Keratinocyte (primary cell): ENCODE data around the gene EVPLL. TPM values are rescaled to one million over a fixed set of nuclear protein-coding genes. Genes with fewer than 3 reads are reported as not detected.

Experiments used
- DNase-seq: peaks from one replicate; pipeline ENCODE4 v3.0.0-alpha.2; 2011; ENCODE audit warnings: low read depth, missing footprints, low spot score
- FAIRE-seq: peaks from 2 replicates; lab custom pipeline; 2011; peaks lifted over from hg19 to GRCh38; lab: Jason Lieb, UNC
- H2AFZ ChIP-seq: 2 replicates; pipeline ENCODE4 v1.6.0; 2012; ENCODE audit warnings: low read length, control low read depth, inconsistent platforms; ENCODE audit not compliant: control insufficient read depth
- H3K27ac ChIP-seq: 2 replicates; pipeline ENCODE4 v1.5.1; 2011; ENCODE audit warnings: low read length; ENCODE audit not compliant: control insufficient read depth, insufficient read depth
- H3K27me3 ChIP-seq: 3 replicates; pipeline ENCODE4 v1.6.0; 2011; ENCODE audit warnings: low read length; ENCODE audit not compliant: control insufficient read depth, insufficient read depth; ENCODE audit errors: extremely low read depth
- H3K36me3 ChIP-seq, 2 experiments: 2 replicates in 1 of 2; 3 replicates in 1 of 2; pipeline ENCODE4 v1.5.1; 2011; ENCODE audit warnings: low read length in 2 of 2, mild to moderate bottlenecking in 1 of 2; ENCODE audit not compliant: control insufficient read depth in 2 of 2, insufficient read depth in 2 of 2; ENCODE audit errors: extremely low read depth in 1 of 2
- H3K4me1 ChIP-seq: 3 replicates; pipeline ENCODE4 v1.5.1; 2011; ENCODE audit warnings: low read length; ENCODE audit not compliant: control insufficient read depth, insufficient read depth; ENCODE audit errors: extremely low read depth
- H3K4me2 ChIP-seq: 3 replicates; pipeline ENCODE4 v1.6.0; 2011; ENCODE audit warnings: low read depth, low read length; ENCODE audit not compliant: control insufficient read depth, insufficient read depth; ENCODE audit errors: extremely low read depth
- H3K4me3 ChIP-seq, 3 experiments: fragments of 200-600 bp in 1 of 3; sonication (generic) in 1 of 3; 2 replicates in 2 of 3; 3 replicates in 1 of 3; pipeline ENCODE4 v1.5.1; 2011 to 2016; ENCODE audit warnings: low read length in 3 of 3, mild to moderate bottlenecking in 3 of 3, control low read depth in 2 of 3, inconsistent platforms in 1 of 3, low read depth in 1 of 3, mixed read lengths in 1 of 3, mixed run types in 1 of 3, moderate library complexity in 1 of 3; ENCODE audit not compliant: control insufficient read depth in 2 of 3, insufficient read depth in 2 of 3; ENCODE audit errors: extremely low read depth in 1 of 3
- H3K79me2 ChIP-seq: 2 replicates; pipeline ENCODE4 v1.6.0; 2012; ENCODE audit warnings: low read length; ENCODE audit not compliant: control insufficient read depth, insufficient read depth
- H3K9ac ChIP-seq: 3 replicates; pipeline ENCODE4 v1.6.0; 2011; ENCODE audit warnings: low read length; ENCODE audit not compliant: control insufficient read depth, insufficient read depth; ENCODE audit errors: extremely low read depth
- H3K9me1 ChIP-seq: 3 replicates; pipeline ENCODE4 v1.6.0; 2011; ENCODE audit warnings: low read length; ENCODE audit not compliant: control insufficient read depth, insufficient read depth; ENCODE audit errors: extremely low read depth
- H3K9me3 ChIP-seq: 2 replicates; pipeline ENCODE4 v1.5.1; 2012; ENCODE audit warnings: low read depth, low read length; ENCODE audit not compliant: control insufficient read depth
- H4K20me1 ChIP-seq: 3 replicates; pipeline ENCODE4 v1.6.0; 2011; ENCODE audit warnings: low read length; ENCODE audit not compliant: control insufficient read depth, insufficient read depth; ENCODE audit errors: extremely low read depth
- EZH2 ChIP-seq: IDR thresholded peaks from one replicate; pipeline ENCODE4 v1.6.1; 2012; ENCODE audit warnings: inconsistent platforms, mild to moderate bottlenecking, low read length, moderate library complexity
- dilution Hi-C: fragments of 300-500 bp; cut with MboI; formaldehyde crosslinking; loops from one replicate; pipeline ENCODE4 v1.7.0; 2020; ENCODE audit warnings: low sequenced_read_pairs; ENCODE audit not compliant: extremely low pct_ligation_motif_present
- polyA plus RNA-seq, 5 experiments: library from polyadenylated mRNA; depleted of rRNA in 3 of 5; stranded (reverse) in 3 of 5; stranded (forward) in 1 of 5; unstranded in 1 of 5; fragments of >200 nt; gene quantifications; 1 replicate in 1 of 5; 2 replicates in 3 of 5; 3 replicates in 1 of 5; pipeline versions ENCODE4 v1.2.1 to v1.2.3, GENCODE V29; 2011 to 2012; ENCODE audit warnings: missing spikeins in 2 of 5, low read depth in 1 of 5, low replicate concordance in 1 of 5
- TF ChIP-seq, protein P1 (sequence below), 3 experiments: IDR thresholded peaks in 1 of 3; conservative IDR thresholded peaks in 1 of 3; optimal IDR thresholded peaks in 1 of 3; 2 replicates in 2 of 3; 3 replicates in 1 of 3; pipeline versions ENCODE3 to v1.5.1; 2011; ENCODE audit warnings: low read length in 3 of 3, mild to moderate bottlenecking in 3 of 3, moderate library complexity in 2 of 3, control low read depth in 1 of 3, inconsistent platforms in 1 of 3; ENCODE audit not compliant: insufficient read depth in 2 of 3; ENCODE audit errors: extremely low read depth in 1 of 3

The EVPLL gene
- polyA plus RNA-seq, 1 donor (not counting 4 experiments of a cell fraction or from before 2014, with no cell fraction given): 0.31 TPM

DNA sequence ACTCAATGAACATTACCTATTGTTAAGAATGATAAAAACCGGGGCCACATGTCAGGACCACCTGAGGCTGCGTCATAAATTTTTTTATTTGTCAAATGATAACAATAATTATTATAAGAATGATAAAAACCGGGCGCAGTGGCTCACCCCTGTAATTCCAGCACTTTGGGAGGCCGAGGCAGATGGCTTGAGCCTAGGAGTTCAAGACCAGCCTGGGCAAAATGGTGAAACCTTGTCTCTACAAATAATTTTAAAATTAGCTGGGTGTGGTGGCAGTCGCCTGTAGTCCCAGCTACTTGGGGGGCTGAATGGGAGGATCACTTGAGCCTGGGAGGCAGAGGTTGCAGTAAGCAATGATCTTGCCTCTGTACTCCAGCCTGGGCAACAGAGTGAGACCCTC, 13.4 kb upstream of the EVPLL start:
- FAIRE-seq (no peak), DNase-seq (no peak)
- Histone ChIP-seq H3K9ac (no peak overlapping the region), H3K4me1 (peaks cover 7% of the 10 kb centered on the region), H3K9me1 (no peaks in the 10 kb centered on the region), H3K79me2 (peaks cover 4% of the 10 kb centered on the region), H3K27ac (no peak overlapping the region), H4K20me1 (no peaks in the 10 kb centered on the region), H3K4me2 (no peak overlapping the region), H3K4me3 (no peak overlapping the region), H3K9me3 (no peaks in the 10 kb centered on the region), H3K36me3 (no peaks in the 10 kb centered on the region), H2AFZ (no peak overlapping the region), H3K27me3 (no peaks in the 10 kb centered on the region)
- dilution Hi-C loops: no loop called here
- TF ChIP-seq EZH2: no peak
- TF ChIP-seq, protein P1, sequence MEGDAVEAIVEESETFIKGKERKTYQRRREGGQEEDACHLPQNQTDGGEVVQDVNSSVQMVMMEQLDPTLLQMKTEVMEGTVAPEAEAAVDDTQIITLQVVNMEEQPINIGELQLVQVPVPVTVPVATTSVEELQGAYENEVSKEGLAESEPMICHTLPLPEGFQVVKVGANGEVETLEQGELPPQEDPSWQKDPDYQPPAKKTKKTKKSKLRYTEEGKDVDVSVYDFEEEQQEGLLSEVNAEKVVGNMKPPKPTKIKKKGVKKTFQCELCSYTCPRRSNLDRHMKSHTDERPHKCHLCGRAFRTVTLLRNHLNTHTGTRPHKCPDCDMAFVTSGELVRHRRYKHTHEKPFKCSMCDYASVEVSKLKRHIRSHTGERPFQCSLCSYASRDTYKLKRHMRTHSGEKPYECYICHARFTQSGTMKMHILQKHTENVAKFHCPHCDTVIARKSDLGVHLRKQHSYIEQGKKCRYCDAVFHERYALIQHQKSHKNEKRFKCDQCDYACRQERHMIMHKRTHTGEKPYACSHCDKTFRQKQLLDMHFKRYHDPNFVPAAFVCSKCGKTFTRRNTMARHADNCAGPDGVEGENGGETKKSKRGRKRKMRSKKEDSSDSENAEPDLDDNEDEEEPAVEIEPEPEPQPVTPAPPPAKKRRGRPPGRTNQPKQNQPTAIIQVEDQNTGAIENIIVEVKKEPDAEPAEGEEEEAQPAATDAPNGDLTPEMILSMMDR (optimal IDR thresholded peaks at IDR 0.05 in 1 of 3, IDR thresholded peaks at IDR 0.05 in 1 of 3, conservative IDR thresholded peaks at IDR 0.05 in 1 of 3; ENCODE audit: extremely low read depth in 1 of 3, insufficient read depth in 2 of 3, low read length in 3 of 3): no peak

DNA sequence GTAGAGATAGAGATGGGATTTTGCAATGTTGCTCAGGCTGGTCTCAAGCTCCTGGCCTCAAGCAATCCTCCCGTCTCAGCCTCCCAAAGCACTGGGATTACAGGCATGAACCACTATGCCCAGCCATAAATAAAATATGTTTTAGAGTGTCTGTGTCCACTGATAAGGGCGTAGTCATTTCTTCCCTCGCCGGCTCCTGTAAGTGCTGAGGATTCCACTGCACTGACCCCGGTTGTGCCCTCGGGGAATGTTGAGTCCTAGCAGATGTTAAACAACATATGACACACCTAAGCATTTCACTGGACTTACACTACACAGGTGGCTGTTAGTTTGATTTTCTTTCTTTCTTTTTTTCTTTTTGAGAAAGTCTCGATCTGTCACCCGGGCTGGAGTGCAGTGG, 8.6 kb upstream of the EVPLL start:
- no peak overlapping the region for H3K27ac ChIP-seq
- dilution Hi-C loops: no loop called here
- no peak overlapping the region for H3K9ac ChIP-seq
- H3K9me1 ChIP-seq: no peaks in the 10 kb centered on the region
- H3K4me1 ChIP-seq: no peaks in the 10 kb centered on the region
- H4K20me1 ChIP-seq: no peaks in the 10 kb centered on the region
- H3K36me3 ChIP-seq: no peaks in the 10 kb centered on the region
- peaks cover 3% of the 10 kb centered on the region for H3K27me3 ChIP-seq
- DNase-seq (no peak), FAIRE-seq (no peak)
- no peak overlapping the region for H2AFZ ChIP-seq
- H3K79me2 ChIP-seq: no peaks in the 10 kb centered on the region
- no peak overlapping the region for H3K4me3 ChIP-seq
- TF ChIP-seq, protein P1 (optimal IDR thresholded peaks at IDR 0.05 in 1 of 3, IDR thresholded peaks at IDR 0.05 in 1 of 3, conservative IDR thresholded peaks at IDR 0.05 in 1 of 3; ENCODE audit: extremely low read depth in 1 of 3, insufficient read depth in 2 of 3, low read length in 3 of 3): no peak
- TF ChIP-seq EZH2: no peak
- H3K9me3 ChIP-seq: no peaks in the 10 kb centered on the region
- H3K4me2 ChIP-seq: no peak overlapping the region
